Measurements from ENCODE around the gene UTRN. TPM values are rescaled to one million over a fixed set of nuclear protein-coding genes. Genes with fewer than 3 reads are reported as not detected.

The UTRN gene
- total RNA-seq, 1 donor from 2014 or later: 250 TPM

DNA sequence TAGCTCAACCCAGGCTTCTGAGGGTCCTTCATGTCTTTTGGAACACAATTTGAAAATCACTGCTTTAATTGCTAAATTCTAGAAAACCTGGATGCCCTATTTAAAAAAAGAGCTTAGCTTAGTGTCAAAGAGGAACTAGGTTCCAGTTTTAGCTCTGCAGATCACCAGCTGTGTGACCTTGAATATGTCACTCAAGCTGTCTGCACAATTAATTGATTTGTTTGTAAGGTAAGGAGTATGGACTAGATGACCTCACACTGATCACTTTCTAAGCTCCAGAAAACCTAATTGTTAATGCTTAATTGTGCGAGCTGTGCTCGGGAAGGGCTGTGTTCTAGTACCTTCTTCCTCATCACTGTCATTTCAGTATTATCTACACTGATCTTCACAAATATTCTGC lies 26.2 kb downstream of the UTRN start:
- no peak for DNase-seq (ENCODE audit: low read depth, low spot score)

DNA sequence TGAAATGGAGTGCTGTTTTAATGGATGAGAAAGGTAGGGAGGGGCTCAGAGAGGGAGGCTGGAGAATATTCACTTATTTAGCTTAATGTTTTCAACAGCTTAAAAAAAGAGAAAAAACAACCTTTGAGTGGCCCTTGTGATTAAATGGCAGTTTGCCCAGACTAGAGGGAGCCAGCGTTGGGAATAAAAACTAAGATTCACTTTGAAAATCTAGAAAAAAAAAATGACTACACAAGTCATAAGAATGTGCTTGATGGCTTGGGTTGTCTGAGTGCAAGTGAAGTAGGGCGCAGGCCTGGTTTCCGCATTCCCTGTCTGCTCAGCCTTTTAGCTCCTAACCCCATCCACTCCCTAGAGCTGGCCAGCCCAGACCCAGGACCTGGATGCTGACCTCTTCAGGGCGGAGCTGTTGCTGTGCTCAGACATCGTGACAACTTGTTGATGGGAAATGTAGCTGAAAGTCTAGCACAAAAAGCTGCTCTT lies 28.9 kb downstream of the UTRN start:
- peak; percentile 45 for DNase-seq (ENCODE audit: low read depth, low spot score)

- no peak for DNase-seq (ENCODE audit: low read depth, low spot score)
Observed at GRCh38 chr6:144314562-144314961, 29.4 kb downstream of the UTRN start.

DNA sequence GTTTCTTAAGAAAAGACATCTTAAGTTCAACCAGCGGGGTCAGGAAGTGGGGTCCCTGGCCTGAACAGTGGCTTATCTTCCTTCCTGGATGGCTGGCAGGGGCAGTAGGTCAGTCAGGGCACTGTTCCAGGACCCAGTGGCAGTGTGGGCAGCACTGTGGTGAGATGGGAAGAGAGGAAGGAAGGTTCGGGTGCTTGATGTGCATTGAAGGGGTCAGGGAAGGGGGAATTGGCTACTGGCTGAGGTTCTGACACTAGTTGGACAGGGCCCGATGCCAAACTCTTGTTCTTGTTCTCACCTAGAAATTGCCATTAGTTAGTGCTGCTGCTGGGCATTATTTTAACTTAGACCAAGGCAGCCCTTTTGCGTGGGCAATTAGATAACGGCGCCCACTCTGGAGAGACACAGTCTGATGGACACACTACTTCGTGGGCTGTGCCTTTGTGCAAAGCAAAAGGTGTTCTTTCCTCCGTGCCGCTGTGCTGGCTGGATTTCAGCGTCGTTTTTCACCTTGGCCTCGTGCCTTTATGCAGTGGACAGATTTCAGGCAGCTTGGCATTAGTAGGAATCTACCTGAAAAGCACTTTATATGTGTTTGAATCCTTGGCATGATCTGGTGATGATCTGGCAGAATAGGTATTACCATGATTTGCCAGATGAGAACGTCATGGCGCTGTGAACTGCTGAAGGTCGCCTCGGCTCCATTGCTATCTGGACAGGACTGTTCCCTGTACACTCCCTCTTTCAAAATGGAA lies 30.3 kb downstream of the UTRN start:
- DNase-seq (ENCODE audit: low read depth, low spot score): no peak

DNA sequence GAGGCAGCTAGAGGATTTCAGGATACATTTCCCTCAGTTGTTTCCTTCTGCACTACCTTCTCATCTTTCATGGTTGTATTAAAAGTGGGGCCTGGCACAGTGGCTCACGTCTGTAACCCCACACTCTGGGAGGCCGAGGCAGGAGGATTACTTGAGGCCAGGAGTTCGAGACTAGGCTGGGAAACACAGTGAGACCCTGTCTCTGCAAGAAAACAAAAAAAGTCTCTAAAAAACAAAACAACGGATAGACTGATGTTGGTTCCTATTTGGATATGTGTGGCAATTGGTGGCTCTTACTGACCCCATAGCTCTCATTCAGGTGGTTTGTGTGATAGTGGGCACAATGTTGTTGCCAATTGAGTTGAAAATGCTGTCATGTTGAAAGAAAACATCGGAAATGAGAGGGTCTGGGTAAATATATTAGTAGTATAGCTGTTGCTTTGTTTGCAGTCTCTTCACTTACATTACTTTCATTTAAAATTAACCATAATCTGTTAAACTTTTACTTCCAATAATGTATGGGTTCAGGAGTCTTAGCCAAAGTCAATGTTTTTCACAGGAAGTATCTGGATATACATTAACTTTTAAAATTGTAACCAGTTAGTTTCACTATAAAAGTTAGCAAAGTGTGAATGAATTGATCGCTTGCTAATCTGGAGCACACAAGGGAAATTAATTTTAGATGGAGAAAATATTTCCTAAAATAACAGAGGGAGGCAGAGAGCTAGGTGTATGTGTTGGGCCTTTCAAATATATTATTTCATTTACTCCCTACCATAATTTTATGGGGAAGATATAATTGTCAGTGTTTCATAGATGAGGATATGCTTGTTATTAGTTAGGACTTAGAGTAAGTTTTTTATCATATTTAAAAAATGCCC lies 31.1 kb downstream of the UTRN start:
- DNase-seq (ENCODE audit: low read depth, low spot score): no peak

DNA sequence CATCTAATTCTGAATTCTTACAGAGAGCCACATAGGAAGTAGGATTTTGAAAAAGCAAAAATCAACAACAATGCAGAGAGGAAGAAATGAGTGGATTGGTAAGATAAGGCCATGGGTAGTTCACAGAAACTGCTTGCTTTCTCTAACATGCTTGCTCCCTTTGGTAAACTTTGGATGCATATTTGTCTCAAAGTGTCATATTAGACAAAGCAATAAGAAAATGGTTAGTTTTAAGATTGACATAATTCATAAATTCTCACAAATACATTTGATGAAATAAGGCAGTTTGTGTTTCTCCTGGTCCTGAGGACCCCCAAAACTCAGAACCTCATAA lies 31.7 kb downstream of the UTRN start:
- no peak for DNase-seq (ENCODE audit: low read depth, low spot score)

DNA sequence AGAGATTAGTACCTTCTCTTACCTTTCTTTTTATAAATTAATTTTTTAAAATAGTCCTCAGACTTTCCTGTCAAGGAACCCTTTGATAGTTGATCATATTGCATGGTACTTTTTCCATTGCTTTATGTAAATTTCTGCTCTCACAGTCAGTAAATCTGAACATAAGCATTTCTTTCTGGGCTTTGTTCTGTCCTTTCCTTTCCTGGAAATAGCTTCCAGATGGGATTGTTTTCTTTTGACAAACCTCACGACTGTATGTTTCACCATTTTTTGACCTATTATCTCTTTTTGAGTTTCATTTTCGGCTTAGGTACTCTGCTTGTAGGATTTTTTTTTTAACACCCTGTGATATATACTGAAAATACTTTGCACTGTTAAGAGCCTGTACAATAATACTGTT lies 32.6 kb downstream of the UTRN start:
- DNase-seq (ENCODE audit: low read depth, low spot score): no peak

- DNase-seq (ENCODE audit: low read depth, low spot score): no peak
Observed at GRCh38 chr6:144319211-144319610, 34.1 kb downstream of the UTRN start.

- DNase-seq (ENCODE audit: low read depth, low spot score): no peak
Observed at GRCh38 chr6:144320741-144321140, 35.6 kb downstream of the UTRN start.

GRCh38 chr6:144321839-144322591 lies 36.9 kb downstream of the UTRN start:
- DNase-seq (ENCODE audit: low read depth, low spot score): no peak

DNA sequence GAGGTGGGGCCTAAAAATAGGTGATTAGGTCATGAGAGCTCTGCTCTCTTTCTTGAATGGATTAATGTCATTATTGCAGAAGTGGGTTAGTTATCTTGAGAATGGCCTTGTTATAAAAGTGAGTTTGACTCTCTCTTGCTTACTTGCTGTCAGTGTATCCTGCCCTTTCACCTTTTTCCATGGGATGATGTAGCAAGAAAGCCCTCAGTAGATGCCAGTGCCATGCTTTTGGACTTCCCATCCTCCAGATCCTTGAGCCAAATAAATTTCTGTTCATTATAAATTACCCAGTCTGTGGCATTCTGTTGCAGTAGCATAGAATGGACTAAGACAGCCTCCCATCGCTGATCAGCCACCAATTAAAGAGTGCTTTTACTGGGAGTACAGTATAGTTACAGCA lies 40.1 kb downstream of the UTRN start:
- DNase-seq (ENCODE audit: low read depth, low spot score): no peak

GRCh38 chr6:144326393-144326792 lies 41.3 kb downstream of the UTRN start:
- DNase-seq (ENCODE audit: low read depth, low spot score): no peak

GRCh38 chr6:144327081-144327480 lies 41.9 kb downstream of the UTRN start:
- no peak for DNase-seq (ENCODE audit: low read depth, low spot score)

GRCh38 chr6:144330017-144330987 lies 45.2 kb downstream of the UTRN start:
- no peak for DNase-seq (ENCODE audit: low read depth, low spot score)

DNA sequence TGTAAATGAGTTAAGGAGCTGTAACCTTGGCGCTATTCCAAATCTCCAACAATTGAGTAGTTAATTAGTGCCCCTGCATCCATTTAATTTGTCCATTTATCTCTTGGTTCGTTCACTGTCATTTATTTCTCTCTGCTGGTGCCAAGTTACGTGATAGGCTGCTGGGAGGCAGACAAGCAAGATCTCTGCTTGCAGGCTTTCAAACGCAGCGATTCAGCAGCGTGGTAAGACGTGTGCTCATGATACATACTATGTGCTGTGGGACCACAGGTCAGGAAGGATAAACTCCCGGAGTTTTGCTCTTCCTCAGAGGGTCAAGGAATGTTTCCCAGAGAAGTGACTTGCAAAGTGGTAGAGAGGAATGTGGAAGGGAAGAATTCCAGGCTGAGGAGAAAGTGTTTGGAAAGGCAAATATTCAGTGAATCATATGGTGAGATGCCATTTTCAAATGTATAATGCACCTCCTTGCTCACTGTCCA lies 46.4 kb downstream of the UTRN start:
- DNase-seq (ENCODE audit: low read depth, low spot score): no peak

DNA sequence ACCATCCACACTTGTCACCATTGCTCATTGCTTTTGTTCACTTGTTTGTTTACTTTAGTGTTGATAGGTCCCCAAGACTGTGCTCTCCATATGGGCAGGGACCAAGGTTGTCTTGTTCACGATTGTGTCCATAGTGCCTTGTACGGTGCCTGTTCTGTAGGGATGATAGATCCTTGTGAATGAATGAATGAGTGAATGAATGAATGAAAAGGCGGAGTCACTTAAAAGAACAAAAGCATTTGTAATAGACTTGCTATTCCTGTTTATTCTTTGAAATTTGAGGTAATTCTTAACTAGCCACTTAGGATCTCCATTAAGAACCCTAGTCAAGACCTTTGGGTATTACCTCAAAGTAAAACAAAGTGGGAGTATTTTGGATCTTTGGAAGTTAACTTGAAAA lies 47.0 kb downstream of the UTRN start:
- DNase-seq (ENCODE audit: low read depth, low spot score): no peak

GRCh38 chr6:144334150-144334708 lies 49.1 kb downstream of the UTRN start:
- DNase-seq (ENCODE audit: low read depth, low spot score): no peak

Measured in pulmonary artery endothelial cell (primary cell).